ENCODE measurements around the gene RBMX2.

Gene RBMX2

DNA sequence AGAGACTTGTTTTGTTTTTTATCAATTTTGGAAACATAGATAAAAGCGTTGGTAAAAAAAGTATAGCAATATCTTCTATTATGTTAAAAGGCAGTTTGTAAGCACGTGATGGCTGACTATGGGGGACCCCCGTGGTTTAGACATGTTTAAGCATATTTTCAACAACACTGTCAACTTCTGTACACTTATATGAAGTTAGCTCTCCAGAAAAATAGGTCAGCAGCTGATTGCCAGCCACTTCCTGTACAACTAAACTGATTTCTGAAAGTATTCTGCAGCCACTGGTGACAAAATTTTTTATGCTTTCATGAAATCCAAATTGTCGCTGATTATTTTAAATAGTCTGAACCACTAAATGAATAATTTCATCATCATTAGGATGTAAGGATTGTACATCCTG, 45.2 kb downstream of the RBMX2 start:
- in situ Hi-C loops (cut with MboI; ENCODE audit: low pct_unique_long_range_greater_than_20kb, low sequenced_read_pairs, unreplicated experiment), result no loop called here
- TF ChIP-seq, protein P1, sequence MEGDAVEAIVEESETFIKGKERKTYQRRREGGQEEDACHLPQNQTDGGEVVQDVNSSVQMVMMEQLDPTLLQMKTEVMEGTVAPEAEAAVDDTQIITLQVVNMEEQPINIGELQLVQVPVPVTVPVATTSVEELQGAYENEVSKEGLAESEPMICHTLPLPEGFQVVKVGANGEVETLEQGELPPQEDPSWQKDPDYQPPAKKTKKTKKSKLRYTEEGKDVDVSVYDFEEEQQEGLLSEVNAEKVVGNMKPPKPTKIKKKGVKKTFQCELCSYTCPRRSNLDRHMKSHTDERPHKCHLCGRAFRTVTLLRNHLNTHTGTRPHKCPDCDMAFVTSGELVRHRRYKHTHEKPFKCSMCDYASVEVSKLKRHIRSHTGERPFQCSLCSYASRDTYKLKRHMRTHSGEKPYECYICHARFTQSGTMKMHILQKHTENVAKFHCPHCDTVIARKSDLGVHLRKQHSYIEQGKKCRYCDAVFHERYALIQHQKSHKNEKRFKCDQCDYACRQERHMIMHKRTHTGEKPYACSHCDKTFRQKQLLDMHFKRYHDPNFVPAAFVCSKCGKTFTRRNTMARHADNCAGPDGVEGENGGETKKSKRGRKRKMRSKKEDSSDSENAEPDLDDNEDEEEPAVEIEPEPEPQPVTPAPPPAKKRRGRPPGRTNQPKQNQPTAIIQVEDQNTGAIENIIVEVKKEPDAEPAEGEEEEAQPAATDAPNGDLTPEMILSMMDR (IDR thresholded peaks at IDR 0.05; ENCODE audit: extremely low read depth, insufficient read depth, missing control alignments), result no peak
- DNase-seq (ENCODE audit: low spot score), result no peak

All from GM13977 (cell line).